Measurements from ENCODE around the gene ANXA6. TPM values are rescaled to one million over a fixed set of nuclear protein-coding genes. Genes with fewer than 3 reads are reported as not detected.
"Not testable (repeated sequence)": the region's sequence is repeated elsewhere in the genome, so short reads cannot be mapped to it uniquely, and the experiment has no call there.

The ANXA6 gene
- polyA plus RNA-seq, 12 donors = 239 to 380 (median 352) TPM; not detected in 1

- no peak for DNase-seq
These were observed 26.1 kb upstream of the ANXA6 start for GRCh38 chr5:151183456-151184245.

GRCh38 chr5:151182976-151183375 is 25.4 kb upstream of the ANXA6 start:
- DNase-seq = no peak

- no peak for DNase-seq
These were observed 24.9 kb upstream of the ANXA6 start for GRCh38 chr5:151182524-151182900.

- no peak for DNase-seq
These were observed 24.4 kb upstream of the ANXA6 start for GRCh38 chr5:151181818-151182523.

GRCh38 chr5:151180291-151180690 is 22.7 kb upstream of the ANXA6 start:
- no peak for DNase-seq

- no peak for DNase-seq
These were observed 21.9 kb upstream of the ANXA6 start for GRCh38 chr5:151179489-151179840.

GRCh38 chr5:151178777-151179488 is 21.4 kb upstream of the ANXA6 start:
- DNase-seq = no peak

- no peak for DNase-seq
These were observed 20.8 kb upstream of the ANXA6 start for GRCh38 chr5:151178372-151178771.

- not testable (repeated sequence) for DNase-seq
These were observed 18.7 kb upstream of the ANXA6 start for GRCh38 chr5:151176268-151176667.

GRCh38 chr5:151174612-151175101 is 17.1 kb upstream of the ANXA6 start:
- no peak for DNase-seq

- no peak for DNase-seq
These were observed 16.4 kb upstream of the ANXA6 start for GRCh38 chr5:151173711-151174611.

- no peak for DNase-seq
These were observed 13.9 kb upstream of the ANXA6 start for GRCh38 chr5:151171529-151171928.

- DNase-seq = no peak
These were observed 11.2 kb upstream of the ANXA6 start for GRCh38 chr5:151168602-151169344.

- no peak for DNase-seq
These were observed 9.4 kb upstream of the ANXA6 start for GRCh38 chr5:151167022-151167421.

- DNase-seq = peak; percentile 85
These were observed 7.3 kb upstream of the ANXA6 start for GRCh38 chr5:151164687-151165392.

GRCh38 chr5:151162776-151163175 is 5.2 kb upstream of the ANXA6 start:
- DNase-seq = no peak

GRCh38 chr5:151159649-151160373 is 2.2 kb upstream of the ANXA6 start:
- no peak for DNase-seq

- DNase-seq = no peak
These were observed 695 bp upstream of the ANXA6 start for GRCh38 chr5:151158287-151158661.

Measured in muscle of arm (tissue), 12 donors.